Measurements from ENCODE around the gene LRRC8C.
A peak's percentile ranks its signal among the peaks of the same experiment; 100 is the strongest.
"Not testable (repeated sequence)": the region's sequence is repeated elsewhere in the genome, so short reads cannot be mapped to it uniquely, and the experiment has no call there.

Gene LRRC8C

DNA sequence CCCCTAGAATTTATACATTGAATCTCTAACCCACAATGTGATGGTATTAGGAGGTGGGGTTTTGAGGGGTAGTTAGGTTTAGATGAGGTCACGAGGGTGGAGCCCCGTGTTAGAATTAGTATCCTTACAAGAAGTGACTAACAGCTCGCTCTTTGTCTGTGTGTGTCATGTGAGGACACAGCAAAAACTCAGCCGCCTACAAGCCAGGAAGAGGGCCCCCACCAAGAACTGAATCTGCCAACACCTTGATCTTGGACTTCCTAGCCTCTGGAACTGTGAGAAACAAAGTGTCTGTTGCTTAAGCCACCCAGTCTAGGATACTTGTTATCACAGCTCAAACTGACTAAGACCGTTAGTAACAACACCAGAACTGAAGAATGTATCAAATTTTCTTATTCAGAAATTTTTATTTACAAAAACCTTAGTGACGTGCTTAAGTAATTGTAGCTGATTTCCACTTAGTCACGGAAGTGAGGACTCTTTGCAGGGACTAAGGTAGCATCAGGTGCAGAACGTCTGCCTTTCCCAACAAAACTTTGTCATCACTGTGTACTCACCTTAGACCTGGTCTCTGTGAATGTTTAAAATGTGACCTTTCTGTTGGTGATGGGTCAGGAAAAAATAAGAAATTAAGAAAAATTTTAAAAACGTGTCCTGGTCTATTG is 24.5 kb upstream of the LRRC8C start:
- DNase-seq = peak; percentile 81

DNA sequence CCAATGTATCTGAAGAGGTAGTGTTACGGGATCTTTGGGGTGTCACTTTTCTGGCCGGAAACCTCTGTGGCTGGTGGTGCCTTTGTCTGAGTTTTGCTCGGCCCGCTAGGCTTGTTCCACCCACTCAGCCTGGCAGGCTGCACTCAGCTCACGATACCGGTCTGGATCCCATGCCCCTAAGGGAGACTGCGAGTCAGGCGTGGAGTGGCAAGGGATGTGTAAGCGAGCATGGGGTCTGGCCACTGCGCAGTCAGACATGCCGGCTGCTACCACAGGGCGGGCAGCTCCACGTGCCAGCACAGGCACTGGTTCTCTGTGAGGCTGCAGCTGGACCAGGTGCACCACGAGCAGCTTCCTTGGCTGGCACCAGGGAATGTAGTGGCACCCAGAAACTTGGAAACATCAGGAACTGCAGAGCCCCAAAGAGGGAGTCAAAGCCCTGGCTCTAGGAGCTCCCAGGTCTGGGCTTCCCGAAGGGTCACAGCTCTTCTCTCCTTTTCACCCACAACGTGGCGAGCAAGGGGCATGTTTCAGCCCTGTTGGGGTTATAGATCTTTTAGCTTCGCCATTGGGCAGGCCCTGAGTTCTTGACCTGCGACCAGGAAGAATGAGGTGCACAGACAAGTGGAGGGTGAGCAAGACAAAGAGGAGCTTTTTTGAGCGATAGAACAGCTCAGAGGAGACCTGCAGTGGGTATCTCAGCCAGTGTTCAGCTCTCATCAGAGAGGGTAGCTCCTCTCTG is 23.8 kb upstream of the LRRC8C start:
- peak; percentile 77 for DNase-seq

DNA sequence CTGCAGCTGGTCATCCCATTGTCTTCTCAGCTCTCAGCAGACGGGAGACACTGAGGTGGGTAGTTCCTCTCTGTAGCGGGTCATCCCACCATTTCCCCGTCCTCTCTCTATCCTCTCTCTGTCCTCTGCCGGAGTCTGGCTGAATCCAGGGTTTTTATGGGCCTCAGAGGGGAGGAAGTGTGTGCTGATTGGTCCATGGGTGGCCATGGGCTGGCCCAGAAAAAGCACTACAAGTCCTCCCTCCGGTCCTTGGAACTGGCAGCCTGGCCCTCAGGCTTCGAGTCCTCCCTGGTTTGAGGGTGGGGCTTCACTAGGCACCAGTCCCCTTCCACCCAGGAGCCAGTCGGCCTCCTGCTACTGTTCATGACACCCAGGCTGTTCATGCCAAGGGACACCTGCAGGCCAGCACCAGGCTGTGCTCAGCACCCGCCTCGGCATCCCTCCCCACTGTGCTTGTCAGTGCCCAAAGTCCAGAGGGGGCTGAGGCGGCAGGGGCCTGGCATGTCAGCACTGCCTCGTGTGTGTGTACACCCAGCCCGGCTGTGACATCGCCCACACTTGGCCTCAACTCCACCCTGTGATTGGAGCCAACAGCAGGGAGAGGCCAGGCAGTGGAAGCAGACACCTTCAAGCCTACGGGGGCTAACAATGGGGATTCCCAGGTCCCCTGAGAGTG is 23.0 kb upstream of the LRRC8C start:
- DNase-seq = peak; percentile 66

DNA sequence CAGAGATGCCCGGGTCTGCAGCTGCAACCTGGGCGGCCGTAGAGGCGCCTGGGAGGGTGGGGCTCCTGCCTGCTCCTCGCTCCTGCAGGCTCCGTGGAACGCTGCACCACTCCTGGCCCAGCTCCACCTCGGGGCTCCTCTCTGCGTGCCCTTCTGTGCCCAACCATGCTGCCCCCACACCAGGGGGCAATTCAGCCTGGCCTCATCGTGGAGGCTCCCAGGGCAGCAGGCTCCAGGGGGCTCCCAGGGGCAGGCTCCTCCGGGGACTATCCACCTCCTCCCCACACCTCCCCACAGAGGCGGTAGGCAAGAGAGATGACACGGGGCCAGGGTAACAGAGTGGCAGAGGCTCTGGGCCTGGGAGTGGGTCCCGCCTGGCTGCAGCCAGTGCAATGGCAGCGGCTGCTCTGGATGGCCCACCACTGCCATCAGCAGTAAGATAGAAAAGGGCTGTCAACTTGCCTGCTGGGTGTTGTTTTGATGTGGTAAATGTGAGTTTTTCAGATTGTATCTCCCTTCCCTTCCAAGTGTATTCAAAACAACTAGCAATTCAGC is 22.4 kb upstream of the LRRC8C start:
- peak; percentile 52 for DNase-seq

DNA sequence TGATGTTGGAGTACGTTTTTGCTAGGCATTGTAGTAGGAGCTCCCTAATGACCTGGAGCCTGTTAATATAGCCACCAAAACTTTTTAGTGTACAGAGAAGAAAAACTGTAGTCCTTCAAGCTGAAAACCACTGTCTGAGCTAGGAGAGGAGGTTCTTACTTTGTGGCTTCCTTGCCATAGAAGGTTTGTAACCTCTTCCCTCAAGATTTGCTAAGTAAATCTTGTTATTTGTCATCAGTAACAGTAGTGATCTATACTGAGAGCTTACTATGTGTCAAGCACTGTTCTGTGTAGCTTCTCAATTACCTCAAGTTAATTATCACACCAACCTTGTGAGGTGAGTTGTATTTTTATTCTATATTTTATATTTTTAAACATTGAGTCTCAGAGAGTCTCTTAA is 21.2 kb upstream of the LRRC8C start:
- DNase-seq = no peak

DNA sequence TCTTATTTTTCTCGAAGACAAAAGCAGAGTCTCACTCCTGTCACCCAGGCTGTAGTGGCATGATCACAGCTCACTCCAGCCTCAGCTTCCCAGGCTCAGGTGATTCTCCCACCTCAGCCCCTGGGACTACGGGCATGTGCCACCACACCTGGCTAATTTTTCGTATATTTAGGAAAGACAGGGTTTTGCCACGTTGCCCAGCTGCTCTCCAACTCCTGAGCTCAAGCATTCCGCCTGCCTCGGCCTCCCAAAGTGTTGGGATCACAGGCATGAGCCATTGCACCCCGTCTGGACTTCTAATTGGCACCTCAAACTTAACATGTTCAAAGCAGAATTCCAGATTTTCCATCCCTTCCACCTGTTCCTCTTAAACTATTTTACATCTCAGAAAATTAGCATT is 19.0 kb upstream of the LRRC8C start:
- DNase-seq = no peak

DNA sequence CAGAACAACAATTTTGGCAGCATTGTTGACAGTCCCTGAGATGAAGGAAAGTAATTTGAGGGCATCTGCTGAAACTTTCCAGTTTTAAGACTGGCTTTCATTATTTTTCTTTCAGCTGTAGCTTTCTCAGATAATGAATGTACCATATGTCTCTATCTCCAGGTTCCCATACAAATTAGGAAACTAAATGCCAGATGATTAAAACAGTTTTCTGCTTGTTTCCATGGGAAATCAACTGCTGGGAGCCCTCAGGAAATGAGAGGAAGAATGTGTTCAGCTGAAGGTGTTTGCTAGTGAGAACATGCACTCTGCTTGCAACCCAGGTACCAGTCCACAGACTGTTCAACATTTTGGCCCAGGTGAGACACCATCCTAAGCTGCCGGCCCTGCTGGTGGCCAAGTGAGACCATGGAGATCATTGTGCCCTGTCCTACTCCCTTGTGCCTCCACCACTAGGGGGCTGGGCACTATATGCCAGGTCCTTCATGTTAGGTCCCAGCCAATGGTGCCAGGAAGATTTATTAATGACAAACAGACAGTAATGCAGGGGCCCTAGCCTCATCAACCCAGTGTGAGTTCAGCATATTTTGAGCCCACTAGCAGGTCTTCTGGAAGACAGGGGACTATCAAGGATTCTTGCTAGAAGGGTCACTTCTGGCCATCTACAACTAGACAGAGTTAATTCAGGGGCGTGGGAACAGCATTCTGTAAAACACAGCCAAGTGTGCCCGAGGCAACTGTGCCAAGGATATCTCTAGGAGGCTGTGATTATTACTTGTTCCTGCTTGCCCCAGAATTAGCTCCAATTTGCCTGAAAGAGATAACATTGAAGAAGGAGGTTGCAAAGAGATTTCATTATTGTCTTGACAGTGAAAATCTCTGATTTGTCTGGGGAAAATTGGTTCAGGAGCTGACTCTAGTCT is 17.0 kb upstream of the LRRC8C start:
- peak; percentile 46 for DNase-seq

DNA sequence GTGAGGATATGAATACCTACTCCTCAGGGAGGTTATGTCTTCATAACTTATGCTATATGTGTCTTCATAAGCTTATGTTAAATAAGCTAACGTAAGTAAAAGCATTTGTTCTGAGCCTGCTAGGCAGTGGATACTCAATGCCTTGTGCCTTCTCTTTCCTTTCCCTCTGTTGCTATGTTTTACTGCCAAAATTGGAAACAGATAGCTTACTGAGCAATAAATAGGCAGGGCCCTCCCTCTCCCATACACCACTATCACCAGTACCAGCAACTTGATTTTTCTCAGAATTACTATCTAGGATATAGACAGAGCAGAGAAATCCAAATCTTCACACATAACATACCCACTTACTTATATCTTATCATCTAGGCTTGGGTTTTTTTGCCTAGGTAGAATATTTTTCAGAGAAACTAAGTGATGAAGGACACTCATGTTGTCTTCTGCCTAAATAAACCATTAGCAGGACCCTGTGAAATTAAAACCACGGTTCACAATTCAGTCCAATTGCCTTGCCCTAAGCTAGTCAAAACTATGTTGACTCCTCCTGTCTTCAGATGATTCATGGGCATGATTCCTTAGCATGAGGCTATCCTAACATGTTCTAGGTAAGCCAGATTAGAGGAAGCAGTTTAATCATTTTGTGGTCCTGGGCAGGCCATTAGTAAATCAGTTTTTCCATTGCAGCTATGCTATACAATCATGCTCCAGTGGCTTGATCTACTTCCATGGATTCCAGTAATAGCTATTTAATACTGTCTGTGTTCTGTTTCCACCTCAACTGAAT is 15.9 kb upstream of the LRRC8C start:
- no peak for DNase-seq

DNA sequence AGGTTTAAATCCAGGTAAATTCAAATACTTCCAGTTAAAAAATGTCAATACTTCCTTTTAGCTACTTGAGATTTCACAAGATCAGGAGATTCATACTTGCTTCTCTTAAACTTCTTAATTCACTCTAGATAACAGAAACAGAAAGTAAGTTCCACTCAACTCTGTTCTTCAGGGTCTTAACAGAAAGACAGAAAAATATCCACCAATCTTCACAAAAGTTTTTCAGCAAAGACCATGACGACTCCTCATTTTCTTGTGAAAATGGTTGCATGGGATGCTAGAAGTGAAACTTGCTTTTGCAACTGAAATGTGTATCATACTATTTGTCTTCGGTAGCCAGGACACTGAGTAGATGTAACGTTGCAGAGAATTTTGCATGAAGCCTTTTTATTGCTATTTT is 12.3 kb upstream of the LRRC8C start:
- DNase-seq = no peak

DNA sequence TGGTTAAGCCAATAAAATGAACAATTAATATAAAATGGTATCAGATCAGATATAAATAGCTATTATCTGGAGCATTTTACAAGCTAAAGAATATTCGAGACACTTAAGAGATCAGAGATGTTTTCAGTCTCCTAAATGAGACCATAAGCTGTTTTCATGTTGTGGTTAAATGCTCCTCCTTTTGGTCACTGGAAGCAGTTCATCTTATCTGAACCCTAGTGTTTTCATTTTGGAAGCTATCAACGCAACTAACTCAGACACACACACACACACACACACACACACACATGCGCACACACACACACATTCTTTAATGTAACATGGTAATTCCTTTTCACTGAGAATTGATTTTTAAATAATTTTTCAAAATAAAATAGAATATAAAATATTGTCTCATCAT is 10.0 kb upstream of the LRRC8C start:
- DNase-seq = no peak

DNA sequence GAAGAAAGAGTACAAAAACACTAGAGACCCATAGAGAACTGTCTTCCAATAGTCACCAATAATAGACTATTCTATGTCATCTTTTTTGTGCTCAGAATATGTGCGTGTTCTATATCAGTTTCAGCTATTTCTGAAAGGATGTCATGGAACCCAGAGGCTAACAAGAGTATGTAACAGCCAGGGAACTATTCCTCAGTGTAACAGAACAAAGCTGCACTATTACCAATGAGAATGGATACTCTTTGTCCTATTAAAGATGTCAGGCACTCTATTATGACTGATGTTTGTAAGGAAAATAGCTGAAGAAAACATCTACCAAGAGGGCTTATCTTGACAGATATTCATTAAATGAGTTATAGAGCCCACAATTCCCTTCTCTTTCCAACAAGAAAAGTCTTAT is 8.6 kb upstream of the LRRC8C start:
- DNase-seq = no peak

DNA sequence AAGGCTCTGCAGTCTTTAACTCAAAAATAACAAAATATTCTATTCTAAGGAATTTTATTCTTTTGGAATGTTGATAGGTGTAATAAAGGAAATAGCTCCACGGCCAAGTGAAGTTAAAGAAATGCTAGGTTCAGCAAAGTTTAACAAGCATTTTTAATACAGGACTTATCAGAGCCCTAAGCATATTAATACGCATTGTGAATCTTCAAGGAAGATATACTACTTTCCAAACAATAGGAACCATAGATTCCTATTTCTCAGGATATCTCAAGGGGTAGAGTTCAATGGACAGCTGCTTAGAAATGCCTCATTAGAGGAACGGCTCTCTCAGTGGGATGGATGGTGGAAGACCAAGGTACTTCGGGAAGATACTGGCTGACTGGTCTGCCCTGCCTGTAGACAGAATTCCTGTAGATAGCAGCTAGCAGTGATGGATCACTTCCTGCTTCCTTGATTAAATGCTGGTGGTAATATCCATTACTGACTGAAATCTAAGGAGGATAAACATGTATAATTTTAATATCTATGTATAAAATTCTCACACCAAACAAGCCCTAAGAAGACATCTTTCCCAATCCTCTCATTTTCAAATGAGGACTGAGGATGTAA is 8.1 kb upstream of the LRRC8C start:
- no peak for DNase-seq

DNA sequence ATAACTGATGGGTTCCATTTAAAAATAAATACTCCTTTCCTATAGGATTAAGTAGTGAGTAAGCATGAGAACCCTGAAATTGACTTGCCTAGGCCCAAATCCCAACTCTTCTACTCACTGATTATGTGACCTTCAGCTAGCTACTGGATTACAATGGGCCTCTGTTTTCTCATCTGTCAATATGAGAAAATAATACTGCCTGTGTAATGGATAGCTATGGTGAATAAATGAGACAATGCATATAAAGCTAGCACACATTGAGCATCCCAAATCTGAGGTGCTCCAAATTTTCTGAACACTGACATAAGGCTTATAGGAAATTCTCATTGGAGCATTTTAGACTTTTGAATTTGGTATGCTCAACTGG is 5.3 kb upstream of the LRRC8C start:
- no peak for DNase-seq

DNA sequence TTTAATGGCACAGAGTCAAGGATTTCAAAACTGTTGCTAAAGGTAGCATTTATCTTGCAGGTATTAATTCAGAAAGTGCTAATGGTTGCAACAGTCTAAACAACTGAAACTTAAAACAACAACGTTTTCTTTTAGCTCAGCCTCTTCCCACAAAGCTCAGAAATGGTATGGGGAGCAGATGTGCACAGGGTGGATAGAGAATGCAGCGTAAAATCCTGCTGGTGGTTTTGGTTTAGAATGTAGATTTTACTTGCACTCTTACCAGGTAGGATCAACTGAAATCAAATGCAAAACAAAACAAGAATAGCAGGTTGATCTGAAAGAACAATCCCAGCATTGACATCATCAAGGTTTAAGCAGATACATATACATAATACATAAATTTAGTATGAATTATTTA is 3.8 kb upstream of the LRRC8C start:
- no peak for DNase-seq

DNA sequence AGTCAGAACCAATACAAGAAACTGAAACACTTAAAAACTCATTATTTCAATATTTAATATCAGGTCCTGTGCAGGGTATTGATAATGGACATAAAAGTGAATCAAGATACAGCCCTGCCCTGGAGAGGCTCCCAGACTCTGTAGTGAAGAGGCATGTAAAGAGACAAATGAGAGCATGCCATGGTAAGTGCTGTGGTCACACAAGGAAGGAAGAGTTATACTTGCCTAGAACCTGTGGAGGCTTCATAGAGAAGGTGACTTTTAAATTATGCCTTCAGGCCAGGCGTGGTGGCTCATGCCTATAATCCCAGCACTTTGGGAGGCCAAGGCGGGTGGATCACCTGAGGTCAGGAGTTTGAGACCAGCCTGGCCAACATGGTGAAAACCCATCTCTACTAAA is 3.3 kb upstream of the LRRC8C start:
- DNase-seq = not testable (repeated sequence)

DNA sequence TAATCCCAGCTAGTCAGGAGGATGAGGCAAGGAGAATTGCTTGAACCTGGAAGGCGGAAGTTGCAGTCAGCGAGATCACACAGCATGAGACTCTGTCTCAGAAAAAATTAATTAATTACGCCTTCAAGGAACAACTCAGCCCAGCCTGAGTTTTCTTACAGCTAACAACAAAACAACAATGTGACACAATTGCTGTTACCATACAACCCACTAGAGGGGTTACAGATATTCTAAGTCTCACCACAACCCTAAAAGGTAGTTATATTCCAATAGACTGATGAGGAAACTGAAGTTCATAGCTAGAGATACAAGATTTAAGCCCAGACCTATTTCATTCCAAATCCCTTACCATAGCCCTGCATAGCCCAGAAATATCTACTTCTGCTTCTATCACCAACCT is 2.9 kb upstream of the LRRC8C start:
- no peak for DNase-seq

DNA sequence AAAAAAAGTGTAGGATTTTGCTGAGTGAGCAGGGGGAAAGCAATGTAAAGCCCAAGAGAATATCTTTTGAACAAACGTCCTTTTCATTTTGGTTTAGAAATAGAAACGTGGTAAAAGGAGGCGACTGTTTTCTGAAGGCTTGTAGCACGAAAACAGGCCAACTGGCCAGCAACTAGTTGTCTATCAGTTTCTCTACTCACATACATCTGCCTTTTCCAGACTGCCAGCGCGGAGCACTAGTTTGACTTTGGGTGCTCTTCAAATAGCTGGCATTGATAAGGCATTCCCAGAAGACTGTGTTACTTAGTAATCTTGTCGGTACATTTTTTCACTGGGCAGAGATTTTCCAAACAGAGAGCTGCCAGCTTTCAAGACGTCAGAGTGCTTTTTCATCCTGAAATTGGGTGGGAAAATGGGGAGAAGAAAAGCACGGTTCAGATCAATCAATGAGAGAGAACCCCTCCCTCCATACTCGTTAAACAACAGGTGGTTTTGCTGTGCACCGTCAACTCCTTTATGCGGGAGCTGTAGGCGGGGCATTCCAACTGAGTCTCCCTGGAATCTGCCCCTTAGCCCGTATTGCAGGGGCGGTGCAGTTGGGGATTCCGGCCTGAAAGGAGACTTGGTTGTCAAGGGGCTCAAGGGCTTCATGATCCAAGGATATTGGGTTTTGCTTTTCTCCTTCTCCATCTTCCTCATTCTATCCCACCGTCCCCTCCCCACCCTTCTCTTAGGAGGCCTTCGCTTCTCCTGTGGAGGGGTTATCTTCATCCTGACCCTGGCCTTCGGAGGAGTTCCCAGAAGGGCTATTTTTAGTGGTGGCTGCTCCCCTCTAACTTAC is 884 bp upstream of the LRRC8C start:
- DNase-seq = no peak

DNA sequence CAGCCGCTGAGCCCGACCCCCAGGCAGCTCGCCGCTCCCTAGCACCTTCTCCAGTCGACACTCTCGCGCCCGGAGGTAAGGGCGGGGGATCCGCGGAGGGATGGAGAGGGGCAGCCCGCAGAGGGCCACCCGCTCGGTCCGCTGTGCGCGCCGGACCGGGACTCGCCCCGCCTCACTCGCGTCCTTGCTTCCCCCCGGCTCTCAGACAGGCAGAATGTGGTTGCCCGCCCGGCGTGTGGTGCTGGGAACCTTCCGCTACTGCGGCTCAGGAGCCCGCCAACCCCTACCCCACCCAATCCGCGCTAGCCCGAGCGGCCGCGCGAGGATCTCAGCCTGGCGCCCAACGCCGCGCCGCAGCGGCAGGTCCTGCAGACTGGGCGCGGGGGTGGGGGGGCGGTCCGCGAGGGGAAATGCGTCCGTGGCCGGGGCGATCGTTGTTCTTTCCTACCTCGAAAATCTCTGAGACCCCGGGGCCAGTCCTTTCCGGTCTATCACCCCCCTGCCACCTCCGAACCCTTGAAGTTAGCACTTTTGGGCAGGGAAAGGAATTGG is 404 bp downstream of the LRRC8C start:
- peak; percentile 68 for DNase-seq

DNA sequence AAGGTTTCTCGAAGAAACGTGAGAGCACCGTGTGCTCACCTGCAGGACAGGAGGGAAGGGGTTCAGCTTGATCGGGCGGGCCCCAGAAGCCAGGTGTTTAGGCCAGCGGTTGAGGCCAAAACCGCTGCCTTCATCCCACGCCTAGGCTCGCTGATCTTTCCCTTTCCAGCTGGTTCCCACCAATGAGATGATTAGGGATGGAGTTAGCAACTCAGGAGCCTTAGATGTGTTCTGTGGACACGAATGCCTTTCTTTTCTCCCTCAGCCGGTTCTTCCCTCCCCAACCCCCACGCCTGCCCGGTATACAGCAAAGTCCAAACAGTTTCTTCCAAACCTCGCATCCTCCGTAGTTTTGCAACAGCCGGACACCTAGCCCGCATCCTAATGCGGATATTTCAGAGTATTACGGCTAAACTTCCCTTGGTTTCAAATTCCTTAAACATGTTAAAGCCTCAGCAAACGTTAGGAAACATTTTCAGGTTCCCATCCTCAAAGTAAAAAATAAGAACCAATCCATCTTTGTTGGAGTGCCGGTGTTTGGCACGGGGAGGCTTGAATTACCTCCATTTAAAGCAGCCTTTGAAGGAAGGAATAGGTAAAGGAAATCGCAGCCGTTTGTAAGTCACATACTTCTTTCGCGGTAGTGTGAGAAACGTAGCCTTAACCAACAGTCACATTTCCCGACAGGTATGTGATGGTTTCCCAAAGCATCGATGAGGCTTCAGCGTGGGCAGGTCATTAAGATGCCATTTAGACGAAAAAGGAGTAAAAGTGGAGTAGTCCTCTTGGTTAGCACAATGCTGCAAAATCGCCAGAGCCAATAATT is 1.1 kb downstream of the LRRC8C start:
- DNase-seq = peak; percentile 48
